A673 (cell line): Measurements from ENCODE around the gene GPR152.

Source experiments
- CTCF ChIP-seq: fragments of 300-800, 200-600 bp; sonication (generic); conservative IDR thresholded peaks from 2 replicates; pipeline ENCODE4 v1.5.1; 2017; ENCODE audit warnings: low read depth, mild to moderate bottlenecking, antibody characterized with exemption, low read length, moderate library complexity, mixed read lengths
- EZH2 ChIP-seq: fragments of 200-600 bp; sonication (generic); IDR thresholded peaks from 2 replicates; pipeline ENCODE4 v1.6.1; 2017; ENCODE audit warnings: borderline replicate concordance, low read depth, mild to moderate bottlenecking, mixed read lengths, antibody characterized with exemption, low read length; ENCODE audit not compliant: poor library complexity, severe bottlenecking

- no peak for TF ChIP-seq CTCF
- no peak for TF ChIP-seq EZH2
Measured at GRCh38 chr11:67456068-67456705, 3.7 kb upstream of the GPR152 start.
